ENCODE data around the gene SH3RF3. TPM values are rescaled to one million over a fixed set of nuclear protein-coding genes. Genes with fewer than 3 reads are reported as not detected.
A peak's percentile ranks its signal among the peaks of the same experiment; 100 is the strongest.

Gene SH3RF3
- total RNA-seq, 1 donor from 2014 or later = 10.8 TPM

GRCh38 chr2:109409321-109410038 is 280.5 kb downstream of the SH3RF3 start:
- Histone ChIP-seq H3K36me3 (no peaks in the 10 kb centered on the region), H3K9me3 (no peaks in the 10 kb centered on the region), H3K4me1 (peaks cover 48% of the 10 kb centered on the region), H3K27ac (no peak overlapping the region), H3K27me3 (no peaks in the 10 kb centered on the region), H3K4me3 (no peak overlapping the region)
- no peak for TF ChIP-seq CTCF (IDR thresholded peaks at IDR 0.05)
- TF ChIP-seq POLR2AphosphoS5 (IDR thresholded peaks at IDR 0.05; ENCODE audit: insufficient read depth in 1 of 2, low read depth in 1 of 2) = no peak
- TF ChIP-seq POLR2A (IDR thresholded peaks at IDR 0.05) = no peak
- DNase-seq (ENCODE audit: extremely low spot score in 2 of 2) = no peak
- intact Hi-C loops (cut with DNase I) = no loop called here

GRCh38 chr2:109410039-109410815 is 281.2 kb downstream of the SH3RF3 start:
- DNase-seq (ENCODE audit: extremely low spot score in 2 of 2) = no peak
- Histone ChIP-seq H3K27ac (peak overlapping the region; percentile 6), H3K27me3 (no peaks in the 10 kb centered on the region), H3K4me1 (peaks cover 48% of the 10 kb centered on the region), H3K36me3 (no peaks in the 10 kb centered on the region), H3K4me3 (no peak overlapping the region), H3K9me3 (no peaks in the 10 kb centered on the region)
- intact Hi-C loops (cut with DNase I) = no loop called here
- TF ChIP-seq POLR2AphosphoS5 (IDR thresholded peaks at IDR 0.05; ENCODE audit: insufficient read depth in 1 of 2, low read depth in 1 of 2) = peak in 1 of 2 donors; percentile 25
- TF ChIP-seq POLR2A (IDR thresholded peaks at IDR 0.05) = no peak

GRCh38 chr2:109411640-109412325 is 282.8 kb downstream of the SH3RF3 start:
- H3K27me3 ChIP-seq = no peaks in the 10 kb centered on the region
- H3K9me3 ChIP-seq = no peaks in the 10 kb centered on the region
- H3K4me1 ChIP-seq = peaks cover 45% of the 10 kb centered on the region
- intact Hi-C loops (cut with DNase I) = no loop called here
- H3K36me3 ChIP-seq = no peaks in the 10 kb centered on the region
- H3K27ac ChIP-seq = no peak overlapping the region
- no peak for DNase-seq (ENCODE audit: extremely low spot score in 2 of 2)
- TF ChIP-seq CTCF (IDR thresholded peaks at IDR 0.05) = no peak
- no peak for TF ChIP-seq POLR2A (IDR thresholded peaks at IDR 0.05)
- no peak for TF ChIP-seq POLR2AphosphoS5 (IDR thresholded peaks at IDR 0.05; ENCODE audit: insufficient read depth in 1 of 2, low read depth in 1 of 2)
- no peak overlapping the region for H3K4me3 ChIP-seq

GRCh38 chr2:109415581-109416013 is 286.6 kb downstream of the SH3RF3 start:
- DNase-seq (ENCODE audit: extremely low spot score in 2 of 2) = no peak
- no peak for TF ChIP-seq POLR2AphosphoS5 (IDR thresholded peaks at IDR 0.05; ENCODE audit: insufficient read depth in 1 of 2, low read depth in 1 of 2)
- TF ChIP-seq POLR2A (IDR thresholded peaks at IDR 0.05) = no peak
- no peak for TF ChIP-seq CTCF (IDR thresholded peaks at IDR 0.05)
- no peaks in the 10 kb centered on the region for H3K36me3 ChIP-seq
- no peaks in the 10 kb centered on the region for H3K9me3 ChIP-seq
- intact Hi-C loops (cut with DNase I) = loop anchor here (1.0 kb wide), 1 partner anchor 30 kb away; no protein-coding TSS in a partner anchor
- no peaks in the 10 kb centered on the region for H3K27me3 ChIP-seq
- H3K27ac ChIP-seq = no peak overlapping the region
- H3K4me3 ChIP-seq = no peak overlapping the region
- H3K4me1 ChIP-seq = peaks cover 12% of the 10 kb centered on the region

GRCh38 chr2:109417701-109418335 is 288.8 kb downstream of the SH3RF3 start:
- Histone ChIP-seq H3K36me3 (no peaks in the 10 kb centered on the region), H3K27me3 (no peaks in the 10 kb centered on the region), H3K9me3 (no peaks in the 10 kb centered on the region), H3K4me3 (no peak overlapping the region), H3K27ac (no peak overlapping the region), H3K4me1 (no peaks in the 10 kb centered on the region)
- intact Hi-C loops (cut with DNase I) = no loop called here
- DNase-seq (ENCODE audit: extremely low spot score in 2 of 2) = no peak
- TF ChIP-seq POLR2A (IDR thresholded peaks at IDR 0.05) (no peak), POLR2AphosphoS5 (IDR thresholded peaks at IDR 0.05; ENCODE audit: insufficient read depth in 1 of 2, low read depth in 1 of 2) (no peak), CTCF (IDR thresholded peaks at IDR 0.05) (no peak)

Measured in vagina (tissue), 2 donors.